K562 (cell line): ENCODE data around the gene GALNS. TPM values are rescaled to one million over a fixed set of nuclear protein-coding genes. Genes with fewer than 3 reads are reported as not detected.

Experiments
- ATF1 ChIP-seq, 2 experiments: fragments of 450-650 bp in 1 of 2; IDR thresholded peaks; 2 replicates each; pipeline ENCODE4 v1.6.1; 2016; ENCODE audit warnings: missing compliant biosample characterization in 1 of 2, missing genetic modification characterization in 1 of 2
- CHD4 ChIP-seq: fragments of 200-600 bp; sonication (generic); IDR thresholded peaks from 3 replicates; pipeline ENCODE4 v1.6.1; 2012; ENCODE audit warnings: low read depth, mild to moderate bottlenecking, mixed read lengths, low read length, inconsistent platforms; ENCODE audit not compliant: insufficient read depth, insufficient replicate concordance, poor library complexity, severe bottlenecking
- FOXA3 ChIP-seq, 2 experiments: fragments of 450-650 bp in 1 of 2; sonication (generic) in 1 of 2; formaldehyde crosslinking; IDR thresholded peaks in 1 of 2; conservative IDR thresholded peaks in 1 of 2; 2 replicates each; pipeline versions ENCODE4 v1.4.0 to v1.8.0; 2020 to 2022; ENCODE audit warnings: mild to moderate bottlenecking in 2 of 2, missing genetic modification reagents in 1 of 2
- GABPB2 ChIP-seq: fragments of 250-450 bp; sonication (Bioruptor Pico); conservative IDR thresholded peaks from 2 replicates; pipeline ENCODE4 v1.5.1; 2021; ENCODE audit warnings: mild to moderate bottlenecking
- HLTF ChIP-seq: fragments of 450-650 bp; IDR thresholded peaks from 2 replicates; pipeline ENCODE4 v1.6.1; 2016
- KLF10 ChIP-seq: fragments of 250-450 bp; sonication (Bioruptor Pico); IDR thresholded peaks from 2 replicates; pipeline ENCODE4 v1.6.1; 2021; ENCODE audit warnings: matching md5 sums
- LARP7 ChIP-seq: fragments of 450-650 bp; IDR thresholded peaks from 2 replicates; pipeline ENCODE4 v1.6.1; 2016
- NR2C1 ChIP-seq, 2 experiments: fragments of 450-650 bp; IDR thresholded peaks; 2 replicates each; pipeline ENCODE4 v1.6.1; 2017; ENCODE audit warnings: mild to moderate bottlenecking in 2 of 2, antibody characterized with exemption in 1 of 2, inconsistent platforms in 1 of 2, missing compliant biosample characterization in 1 of 2, missing genetic modification characterization in 1 of 2
- SMC3 ChIP-seq: conservative IDR thresholded peaks from 2 replicates; pipeline ENCODE4 v1.6.1; 2011; ENCODE audit warnings: low read depth, low read length, improper control_type of control experiment; ENCODE audit not compliant: insufficient read depth
- SUPT5H ChIP-seq: fragments of 450-650 bp; IDR thresholded peaks from 2 replicates; pipeline ENCODE4 v1.6.1; 2016
- TARDBP ChIP-seq: fragments of 450-650 bp; IDR thresholded peaks from 2 replicates; pipeline ENCODE4 v1.6.1; 2016
- ZFX ChIP-seq: sonication (generic); formaldehyde crosslinking; IDR thresholded peaks from 2 replicates; pipeline ENCODE4 v1.8.0; 2022; ENCODE audit warnings: mild to moderate bottlenecking, missing genetic modification reagents, moderate library complexity
- ZKSCAN3 ChIP-seq: fragments of 250-450 bp; sonication (Bioruptor Pico); IDR thresholded peaks from 2 replicates; pipeline ENCODE4 v1.4.0; 2020
- ZNF175 ChIP-seq: fragments of 200-800 bp; sonication (Bioruptor generic); IDR thresholded peaks from 2 replicates; pipeline ENCODE4 v1.6.1; 2016; ENCODE audit warnings: low read depth, mild to moderate bottlenecking, missing genetic modification characterization, missing compliant biosample characterization
- ZNF431 ChIP-seq: sonication (generic); formaldehyde crosslinking; IDR thresholded peaks from 2 replicates; pipeline ENCODE4 v1.8.0; 2022; ENCODE audit warnings: mild to moderate bottlenecking, missing genetic modification reagents
- ZNF57 ChIP-seq: fragments of 450-650 bp; formaldehyde crosslinking; IDR thresholded peaks from 2 replicates; pipeline ENCODE4 v1.4.0; 2020; ENCODE audit warnings: mild to moderate bottlenecking, moderate library complexity
- polyA plus RNA-seq, 8 experiments: library from polyadenylated mRNA; depleted of rRNA in 4 of 8; stranded (reverse) in 5 of 8; unstranded in 3 of 8; fragments of >200 nt; fragmentation: Nextera tagmentation in 2 of 8; fragmentation: Illumina TruSeq in 1 of 8; extraction: Ambion mirVana in 2 of 8; extraction: Trizol in 1 of 8; gene quantifications; 2 replicates each; pipeline versions ENCODE4 v1.2.1 to v1.2.3, GENCODE V29; 2011 to 2014; ENCODE audit warnings: inconsistent platforms in 1 of 8, missing spikeins in 1 of 8
- total RNA-seq, 7 experiments: library from RNA; depleted of rRNA in 6 of 7; stranded (reverse); fragments of >200 nt in 6 of 7; fragmentation: Illumina TruSeq in 2 of 7; extraction: Trizol in 2 of 7; gene quantifications; 2 replicates each; pipeline versions ENCODE4 v1.2.1 to v1.2.3, GENCODE V29; 2011 to 2021; ENCODE audit warnings: low replicate concordance in 1 of 7
- TF ChIP-seq, protein P1 (sequence below): IDR thresholded peaks from 2 replicates; pipeline ENCODE4 v1.6.1; 2014; ENCODE audit warnings: antibody characterized with exemption
- TF ChIP-seq, protein P2 (sequence below): fragments of 250-450 bp; sonication (Bioruptor Pico); IDR thresholded peaks from 2 replicates; pipeline ENCODE4 v1.5.0; 2020; ENCODE audit warnings: mild to moderate bottlenecking, borderline replicate concordance
- TF ChIP-seq, protein P3 (sequence below): fragments of 250-450 bp; sonication (Bioruptor Pico); IDR thresholded peaks from 2 replicates; pipeline ENCODE4 v1.8.0; 2022; ENCODE audit warnings: moderate library complexity, mild to moderate bottlenecking, inconsistent platforms
- TF ChIP-seq, protein P4 (sequence below): fragments of 250-450 bp; sonication (Bioruptor Pico); IDR thresholded peaks from 2 replicates; pipeline ENCODE4 v1.4.0; 2020
- TF ChIP-seq, protein P5 (sequence below): fragments of 250-450 bp; sonication (Bioruptor Pico); IDR thresholded peaks from 2 replicates; pipeline ENCODE4 v1.8.0; 2021; ENCODE audit warnings: moderate library complexity, mild to moderate bottlenecking, inconsistent platforms

Gene GALNS
- total and polyA plus RNA-seq, 9 of the 15 experiments (the other 6 are each of a cell fraction or from before 2014, with no cell fraction given), result 0.38 to 13.2 (median 4.3) TPM

DNA sequence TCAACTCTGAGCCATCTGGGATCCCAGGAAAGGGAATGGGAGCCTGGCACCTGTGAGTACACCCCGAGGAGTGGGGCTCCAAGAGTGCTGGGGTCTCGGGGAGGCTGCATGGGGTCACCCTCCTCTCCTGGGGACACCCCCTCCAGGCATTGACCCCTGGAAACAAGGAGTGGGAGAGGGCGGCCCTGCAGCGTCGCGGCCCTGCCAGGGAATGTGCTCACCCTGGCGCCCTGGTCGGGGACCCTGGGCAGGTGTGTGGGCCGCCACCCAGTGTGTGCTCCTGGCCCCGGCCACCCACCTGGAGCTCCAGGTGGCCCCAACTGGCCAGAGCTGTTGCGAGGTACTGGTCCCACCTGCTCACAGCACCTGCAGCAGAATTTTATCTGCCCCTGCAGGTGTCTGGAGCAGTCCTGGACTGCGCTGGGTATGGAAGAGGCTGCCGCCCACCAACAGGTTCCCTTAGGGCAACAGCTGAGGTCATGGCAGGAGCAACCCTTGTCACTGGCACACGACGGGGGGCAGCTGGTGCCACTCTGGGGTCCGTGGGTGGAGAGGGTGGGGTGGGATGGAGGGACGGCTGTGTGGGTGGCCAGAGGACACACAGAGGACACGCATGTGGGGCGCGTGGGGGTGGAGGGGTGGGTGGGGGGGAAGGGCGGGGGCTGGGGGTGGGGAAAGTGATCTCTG lies 15.1 kb upstream of the GALNS start (continued):
- TF ChIP-seq CHD4 (no peak), ZFX (CRISPR knock-in tag) (no peak), KLF10 (CRISPR knock-in tag) (no peak), GABPB2 (CRISPR knock-in tag) (no peak), NR2C1 (IDR thresholded peaks at IDR 0.05) (no peak), NR2C1 (tag; IDR thresholded peaks at IDR 0.05) (no peak), ZKSCAN3 (no peak), FOXA3 (CRISPR knock-in tag; conservative IDR thresholded peaks at IDR 0.05 in 1 of 2, IDR thresholded peaks at IDR 0.05 in 1 of 2) (no peak), ZNF57 (CRISPR knock-in tag) (no peak), ATF1 (CRISPR knock-in tag; IDR thresholded peaks at IDR 0.05) (no peak), ATF1 (tag; IDR thresholded peaks at IDR 0.05) (no peak), TARDBP (no peak), ZNF431 (0 out of 2 replicates have a peak, but pooled peaks have one; percentile 19), LARP7 (no peak), HLTF (no peak), SUPT5H (peak; percentile 15; the same call in 1 of the 2 replicates), ZNF175 (no peak), SMC3 (no peak)
- TF ChIP-seq, protein P1, sequence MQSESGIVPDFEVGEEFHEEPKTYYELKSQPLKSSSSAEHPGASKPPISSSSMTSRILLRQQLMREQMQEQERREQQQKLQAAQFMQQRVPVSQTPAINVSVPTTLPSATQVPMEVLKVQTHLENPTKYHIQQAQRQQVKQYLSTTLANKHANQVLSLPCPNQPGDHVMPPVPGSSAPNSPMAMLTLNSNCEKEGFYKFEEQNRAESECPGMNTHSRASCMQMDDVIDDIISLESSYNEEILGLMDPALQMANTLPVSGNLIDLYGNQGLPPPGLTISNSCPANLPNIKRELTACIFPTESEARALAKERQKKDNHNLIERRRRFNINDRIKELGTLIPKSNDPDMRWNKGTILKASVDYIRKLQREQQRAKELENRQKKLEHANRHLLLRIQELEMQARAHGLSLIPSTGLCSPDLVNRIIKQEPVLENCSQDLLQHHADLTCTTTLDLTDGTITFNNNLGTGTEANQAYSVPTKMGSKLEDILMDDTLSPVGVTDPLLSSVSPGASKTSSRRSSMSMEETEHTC, result no peak
- TF ChIP-seq, protein P2, sequence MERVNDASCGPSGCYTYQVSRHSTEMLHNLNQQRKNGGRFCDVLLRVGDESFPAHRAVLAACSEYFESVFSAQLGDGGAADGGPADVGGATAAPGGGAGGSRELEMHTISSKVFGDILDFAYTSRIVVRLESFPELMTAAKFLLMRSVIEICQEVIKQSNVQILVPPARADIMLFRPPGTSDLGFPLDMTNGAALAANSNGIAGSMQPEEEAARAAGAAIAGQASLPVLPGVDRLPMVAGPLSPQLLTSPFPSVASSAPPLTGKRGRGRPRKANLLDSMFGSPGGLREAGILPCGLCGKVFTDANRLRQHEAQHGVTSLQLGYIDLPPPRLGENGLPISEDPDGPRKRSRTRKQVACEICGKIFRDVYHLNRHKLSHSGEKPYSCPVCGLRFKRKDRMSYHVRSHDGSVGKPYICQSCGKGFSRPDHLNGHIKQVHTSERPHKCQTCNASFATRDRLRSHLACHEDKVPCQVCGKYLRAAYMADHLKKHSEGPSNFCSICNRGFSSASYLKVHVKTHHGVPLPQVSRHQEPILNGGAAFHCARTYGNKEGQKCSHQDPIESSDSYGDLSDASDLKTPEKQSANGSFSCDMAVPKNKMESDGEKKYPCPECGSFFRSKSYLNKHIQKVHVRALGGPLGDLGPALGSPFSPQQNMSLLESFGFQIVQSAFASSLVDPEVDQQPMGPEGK (CRISPR knock-in tag), result no peak
- TF ChIP-seq, protein P3, sequence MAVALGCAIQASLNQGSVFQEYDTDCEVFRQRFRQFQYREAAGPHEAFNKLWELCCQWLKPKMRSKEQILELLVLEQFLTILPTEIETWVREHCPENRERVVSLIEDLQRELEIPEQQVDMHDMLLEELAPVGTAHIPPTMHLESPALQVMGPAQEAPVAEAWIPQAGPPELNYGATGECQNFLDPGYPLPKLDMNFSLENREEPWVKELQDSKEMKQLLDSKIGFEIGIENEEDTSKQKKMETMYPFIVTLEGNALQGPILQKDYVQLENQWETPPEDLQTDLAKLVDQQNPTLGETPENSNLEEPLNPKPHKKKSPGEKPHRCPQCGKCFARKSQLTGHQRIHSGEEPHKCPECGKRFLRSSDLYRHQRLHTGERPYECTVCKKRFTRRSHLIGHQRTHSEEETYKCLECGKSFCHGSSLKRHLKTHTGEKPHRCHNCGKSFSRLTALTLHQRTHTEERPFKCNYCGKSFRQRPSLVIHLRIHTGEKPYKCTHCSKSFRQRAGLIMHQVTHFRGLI (CRISPR knock-in tag), result no peak
- TF ChIP-seq, protein P4, sequence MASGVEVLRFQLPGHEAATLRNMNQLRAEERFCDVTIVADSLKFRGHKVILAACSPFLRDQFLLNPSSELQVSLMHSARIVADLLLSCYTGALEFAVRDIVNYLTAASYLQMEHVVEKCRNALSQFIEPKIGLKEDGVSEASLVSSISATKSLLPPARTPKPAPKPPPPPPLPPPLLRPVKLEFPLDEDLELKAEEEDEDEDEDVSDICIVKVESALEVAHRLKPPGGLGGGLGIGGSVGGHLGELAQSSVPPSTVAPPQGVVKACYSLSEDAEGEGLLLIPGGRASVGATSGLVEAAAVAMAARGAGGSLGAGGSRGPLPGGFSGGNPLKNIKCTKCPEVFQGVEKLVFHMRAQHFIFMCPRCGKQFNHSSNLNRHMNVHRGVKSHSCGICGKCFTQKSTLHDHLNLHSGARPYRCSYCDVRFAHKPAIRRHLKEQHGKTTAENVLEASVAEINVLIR (CRISPR knock-in tag), result no peak
- TF ChIP-seq, protein P5, sequence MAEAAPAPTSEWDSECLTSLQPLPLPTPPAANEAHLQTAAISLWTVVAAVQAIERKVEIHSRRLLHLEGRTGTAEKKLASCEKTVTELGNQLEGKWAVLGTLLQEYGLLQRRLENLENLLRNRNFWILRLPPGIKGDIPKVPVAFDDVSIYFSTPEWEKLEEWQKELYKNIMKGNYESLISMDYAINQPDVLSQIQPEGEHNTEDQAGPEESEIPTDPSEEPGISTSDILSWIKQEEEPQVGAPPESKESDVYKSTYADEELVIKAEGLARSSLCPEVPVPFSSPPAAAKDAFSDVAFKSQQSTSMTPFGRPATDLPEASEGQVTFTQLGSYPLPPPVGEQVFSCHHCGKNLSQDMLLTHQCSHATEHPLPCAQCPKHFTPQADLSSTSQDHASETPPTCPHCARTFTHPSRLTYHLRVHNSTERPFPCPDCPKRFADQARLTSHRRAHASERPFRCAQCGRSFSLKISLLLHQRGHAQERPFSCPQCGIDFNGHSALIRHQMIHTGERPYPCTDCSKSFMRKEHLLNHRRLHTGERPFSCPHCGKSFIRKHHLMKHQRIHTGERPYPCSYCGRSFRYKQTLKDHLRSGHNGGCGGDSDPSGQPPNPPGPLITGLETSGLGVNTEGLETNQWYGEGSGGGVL (CRISPR knock-in tag), result no peak
